ENCODE measurements around the gene MS4A7.
"Not testable (repeated sequence)": the region's sequence is repeated elsewhere in the genome, so short reads cannot be mapped to it uniquely, and the experiment has no call there.

The MS4A7 gene, protein sequence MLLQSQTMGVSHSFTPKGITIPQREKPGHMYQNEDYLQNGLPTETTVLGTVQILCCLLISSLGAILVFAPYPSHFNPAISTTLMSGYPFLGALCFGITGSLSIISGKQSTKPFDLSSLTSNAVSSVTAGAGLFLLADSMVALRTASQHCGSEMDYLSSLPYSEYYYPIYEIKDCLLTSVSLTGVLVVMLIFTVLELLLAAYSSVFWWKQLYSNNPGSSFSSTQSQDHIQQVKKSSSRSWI

GRCh38 chr11:60378354-60378753, at the start of gene MS4A7:
TSS of gene MS4A7 (plus strand) at chr11:60378532. CDS start at chr11:60383142, 4,610 bp downstream.
- DNase-seq (ENCODE audit: low read depth): no peak

GRCh38 chr11:60332846-60333245, 45.5 kb upstream of the MS4A7 start:
- no peak for DNase-seq (ENCODE audit: low read depth)

- peak; percentile 58 for DNase-seq (ENCODE audit: low read depth)
These were observed 44.2 kb upstream of the MS4A7 start for GRCh38 chr11:60334005-60334620.

DNA sequence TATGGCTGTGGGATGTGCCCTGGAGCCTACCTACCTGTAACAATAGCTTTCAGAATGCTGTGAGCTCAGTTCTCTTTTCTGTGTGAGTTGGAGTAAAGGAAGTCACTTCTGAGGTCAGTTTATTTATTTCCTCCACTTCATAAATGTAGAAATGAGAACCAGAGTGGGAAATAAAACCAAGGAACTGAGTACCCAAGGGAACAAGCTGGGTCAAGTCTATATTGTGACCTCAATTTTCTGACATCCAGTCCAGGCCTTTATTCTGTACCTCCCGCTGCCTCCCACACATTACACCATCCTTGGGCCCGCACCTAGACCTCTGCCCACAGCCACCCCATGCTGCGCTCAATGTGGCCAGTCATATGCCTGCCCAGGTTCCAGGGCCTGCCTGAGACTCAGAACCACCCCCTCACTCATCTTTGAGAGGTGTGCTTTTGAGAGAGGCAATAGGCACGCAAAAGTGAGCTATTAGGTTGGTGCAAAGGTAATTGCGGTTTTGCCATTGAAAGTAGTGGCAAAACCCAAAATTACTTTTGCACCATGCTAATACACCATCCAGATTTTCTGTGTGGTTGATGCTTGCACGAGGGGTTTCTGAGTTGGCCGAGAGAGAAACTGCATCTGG, 41.5 kb upstream of the MS4A7 start:
- no peak for DNase-seq (ENCODE audit: low read depth)

GRCh38 chr11:60338053-60338452, 40.3 kb upstream of the MS4A7 start:
- no peak for DNase-seq (ENCODE audit: low read depth)

DNA sequence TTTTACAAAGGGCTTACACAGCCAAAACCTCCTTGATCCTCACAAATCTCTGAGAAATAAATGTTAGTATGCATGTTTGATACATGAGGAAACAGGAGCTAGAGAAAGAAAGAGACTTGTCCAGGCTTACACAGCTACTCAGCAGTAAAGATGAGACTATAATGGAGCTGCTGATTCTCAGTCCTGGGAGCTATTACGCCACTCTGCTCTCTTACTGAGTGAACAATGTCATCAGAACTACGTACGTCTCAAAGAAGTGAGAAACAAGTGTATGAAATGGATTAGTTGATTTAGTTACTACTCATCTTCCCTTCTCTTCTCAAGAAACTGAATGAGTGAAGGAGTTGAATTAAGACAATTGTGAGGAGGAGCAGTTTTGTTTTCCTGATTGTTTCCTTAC, 39.0 kb upstream of the MS4A7 start:
- DNase-seq (ENCODE audit: low read depth): no peak

DNA sequence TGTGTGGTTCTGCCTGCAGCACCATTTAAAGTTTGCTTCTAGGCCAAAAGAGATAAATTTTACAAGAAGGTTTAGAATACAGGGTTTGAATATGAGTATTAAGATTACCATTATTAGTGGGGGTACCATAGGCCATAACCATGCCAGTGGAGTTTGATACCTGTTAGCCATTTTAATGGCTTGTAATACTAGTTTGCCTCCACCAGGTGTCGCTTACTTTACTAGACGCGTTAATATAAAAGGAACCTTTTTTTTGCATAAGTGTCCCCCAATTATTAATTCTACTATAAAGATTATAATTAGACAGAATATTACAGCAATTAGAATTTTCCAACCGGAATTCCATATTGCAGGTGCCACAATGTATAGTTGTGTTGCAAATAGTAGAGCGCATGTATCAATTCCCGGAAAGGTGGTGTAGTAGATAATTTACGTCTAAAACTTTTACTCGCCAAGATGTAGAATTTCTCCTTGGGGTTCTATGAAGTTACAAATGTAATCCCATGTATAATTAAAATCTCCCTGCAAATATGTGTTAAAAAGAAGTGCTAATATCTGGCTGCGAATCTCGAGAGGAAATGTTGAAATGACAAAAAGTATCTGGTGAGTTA, 35.1 kb upstream of the MS4A7 start:
- DNase-seq (ENCODE audit: low read depth): no peak

DNA sequence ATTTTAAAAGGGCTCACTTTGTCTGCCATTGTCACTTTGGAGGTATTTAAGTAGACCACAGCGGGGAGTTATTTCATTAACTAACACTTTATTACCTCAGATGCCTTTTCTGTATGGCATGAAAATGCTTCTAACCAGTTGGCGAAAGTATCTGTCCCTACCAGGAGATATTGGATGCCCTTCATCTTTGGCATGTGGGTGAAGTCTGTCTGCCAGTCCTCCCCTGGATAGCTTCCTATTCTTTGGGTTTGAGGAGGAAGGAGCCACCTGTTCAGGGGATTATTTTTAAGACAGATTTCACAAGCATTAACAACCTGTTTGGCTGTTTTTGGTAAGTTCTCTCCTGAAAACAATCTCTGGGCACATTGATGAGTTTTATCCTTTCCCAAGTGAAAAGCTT, 34.2 kb upstream of the MS4A7 start:
- DNase-seq (ENCODE audit: low read depth): no peak

GRCh38 chr11:60345489-60345888, 32.8 kb upstream of the MS4A7 start:
- DNase-seq (ENCODE audit: low read depth): peak; percentile 8

DNA sequence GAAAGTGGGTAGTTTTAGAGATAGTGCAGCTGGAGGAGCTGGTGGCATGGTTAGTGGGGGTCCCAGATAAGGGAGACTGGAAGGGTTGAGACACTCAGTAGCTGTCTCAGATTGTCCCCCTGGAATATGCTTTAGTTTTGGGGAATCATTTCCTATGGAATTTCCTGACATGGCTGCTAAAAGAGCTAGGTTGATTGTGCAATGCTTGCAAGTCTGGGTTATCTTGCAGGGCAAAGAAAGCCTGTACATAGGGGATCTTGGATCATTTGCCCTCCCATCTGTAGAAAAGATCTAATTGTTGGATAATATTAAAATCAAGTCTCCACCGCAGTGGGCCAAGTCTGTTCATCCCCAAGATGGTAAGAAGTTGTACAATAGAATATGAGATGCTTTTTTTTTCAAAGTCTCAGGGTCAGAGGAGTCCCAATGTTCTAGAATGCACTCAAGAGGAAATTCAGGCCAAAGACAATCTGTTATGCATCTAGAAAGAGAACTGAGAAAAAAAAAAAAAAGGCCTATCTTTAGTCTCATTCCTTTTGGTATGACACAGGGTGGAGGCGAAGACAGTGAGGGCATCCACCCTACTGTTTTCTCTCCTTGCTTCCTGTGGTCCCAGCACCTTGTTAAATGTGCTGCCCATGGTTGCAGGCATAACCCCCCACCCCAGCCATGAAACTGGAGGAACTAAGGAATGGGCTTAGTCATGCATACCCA, 31.1 kb upstream of the MS4A7 start:
- DNase-seq (ENCODE audit: low read depth): no peak

- DNase-seq (ENCODE audit: low read depth): no peak
These were observed 30.2 kb upstream of the MS4A7 start for GRCh38 chr11:60348116-60348515.

GRCh38 chr11:60349990-60350389, 28.3 kb upstream of the MS4A7 start:
- DNase-seq (ENCODE audit: low read depth): no peak

DNA sequence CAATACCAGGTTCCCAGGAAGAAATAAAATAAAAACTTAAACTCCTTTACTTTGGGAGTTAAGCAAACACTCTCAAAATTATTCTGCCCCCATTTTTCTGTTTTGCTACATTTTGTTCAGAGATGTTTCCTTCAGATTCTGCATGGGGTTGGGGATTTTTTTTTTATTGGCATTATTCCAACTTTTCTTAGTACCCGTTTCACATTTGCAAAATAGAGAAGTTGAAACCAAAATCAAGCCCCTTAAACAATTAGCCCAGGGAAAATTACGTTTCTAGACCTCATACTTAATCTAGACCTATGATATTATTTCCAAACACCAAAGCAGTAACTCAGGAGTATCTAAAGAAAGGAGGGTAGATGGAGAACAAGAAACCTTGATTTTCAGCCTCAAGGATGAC, 20.6 kb upstream of the MS4A7 start:
- no peak for DNase-seq (ENCODE audit: low read depth)

- no peak for DNase-seq (ENCODE audit: low read depth)
These were observed 17.7 kb upstream of the MS4A7 start for GRCh38 chr11:60360621-60361020.

GRCh38 chr11:60362241-60362640, 16.1 kb upstream of the MS4A7 start:
- no peak for DNase-seq (ENCODE audit: low read depth)

DNA sequence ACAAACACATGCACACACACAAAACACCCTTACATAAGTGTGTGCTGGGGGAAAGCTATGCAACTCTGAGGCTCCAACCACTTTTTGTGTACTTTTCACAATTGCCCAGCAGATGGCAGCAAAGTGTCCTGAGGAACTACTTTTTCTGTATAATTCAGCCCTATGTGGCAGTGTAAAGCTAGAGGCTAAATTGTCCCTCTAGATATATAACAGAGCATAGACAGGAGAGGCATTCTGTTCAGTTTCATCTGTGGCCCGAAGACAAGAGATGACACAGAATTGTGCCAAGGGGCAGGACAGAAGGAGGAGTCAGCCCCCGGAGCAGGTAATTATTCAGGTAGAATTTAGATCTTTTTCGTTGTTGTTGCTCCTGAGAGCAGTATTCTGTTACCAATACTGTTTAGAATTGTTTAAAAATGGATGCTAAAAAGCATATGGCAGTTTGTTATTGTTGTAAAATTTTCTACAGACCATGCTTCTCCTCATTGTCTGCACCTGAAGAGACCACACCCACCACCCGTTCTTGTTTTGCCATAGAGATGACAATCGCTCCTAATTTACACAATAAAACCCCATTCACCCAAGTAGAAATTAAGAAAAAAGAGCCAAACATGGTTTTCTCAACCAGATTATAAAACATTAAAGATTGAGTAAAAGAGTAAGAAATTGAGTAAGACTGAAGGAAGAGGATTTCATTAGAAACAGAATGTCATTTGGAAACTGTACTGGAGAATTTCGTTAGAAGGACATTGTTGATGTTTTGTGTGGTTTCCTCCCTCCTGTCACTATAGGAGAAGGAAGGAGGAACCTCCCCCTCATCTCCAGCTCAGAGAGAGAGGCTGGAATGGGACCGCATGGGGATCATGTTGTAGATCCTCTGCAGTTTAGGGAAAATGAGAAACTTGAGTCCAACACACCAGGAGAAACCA, 14.5 kb upstream of the MS4A7 start:
- DNase-seq (ENCODE audit: low read depth): peak; percentile 25

DNA sequence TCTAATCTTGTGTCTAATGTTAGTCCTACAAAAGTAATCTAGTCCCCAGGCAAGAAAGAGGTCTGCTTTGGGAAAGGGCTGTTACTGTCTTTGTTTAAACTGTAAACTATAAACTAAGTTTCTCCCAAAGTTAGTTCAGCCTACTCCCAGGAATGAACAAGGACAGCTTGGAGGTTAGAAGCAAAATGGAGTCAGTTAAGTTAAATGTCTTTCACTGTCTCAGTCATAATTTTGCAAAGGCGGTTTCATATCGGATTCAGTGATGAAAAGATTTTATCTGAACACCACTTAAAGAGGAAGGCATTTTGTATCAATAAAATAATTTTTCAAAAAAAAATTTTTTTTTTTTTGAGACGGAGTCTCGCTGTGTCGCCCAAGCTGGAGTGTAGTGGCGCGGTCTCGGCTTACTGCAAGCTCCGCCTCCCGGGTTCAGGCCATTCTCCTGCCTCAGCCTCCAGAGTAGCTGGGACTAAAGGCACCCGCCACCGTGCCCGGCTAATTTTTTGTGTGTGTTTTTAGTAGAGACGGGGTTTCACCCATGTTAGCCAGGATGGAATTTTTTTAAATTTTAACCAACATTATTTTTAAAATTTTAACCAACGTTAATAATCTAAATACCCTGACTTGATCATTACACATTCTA, 11.9 kb upstream of the MS4A7 start:
- not testable (repeated sequence) for DNase-seq (ENCODE audit: low read depth)

DNA sequence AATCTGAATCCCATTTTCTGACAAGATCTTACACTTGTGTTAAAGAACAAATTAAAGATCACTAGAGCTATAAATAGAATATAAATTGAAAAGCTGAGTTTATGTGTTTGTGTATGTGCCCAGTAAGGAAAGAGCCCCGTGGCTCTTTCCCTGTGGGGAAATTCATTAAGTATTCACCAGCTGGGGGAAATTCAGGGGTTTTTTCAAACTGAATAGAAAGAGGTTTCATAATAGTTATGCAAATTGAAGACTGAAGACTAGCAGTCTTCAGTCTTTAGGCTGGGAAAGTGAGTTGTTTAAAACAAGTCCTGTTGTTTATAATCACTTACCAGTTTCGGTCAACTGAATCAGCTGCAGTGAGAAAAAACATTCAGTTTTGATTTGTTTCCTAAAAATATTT, 11.3 kb upstream of the MS4A7 start:
- DNase-seq (ENCODE audit: low read depth): no peak

DNA sequence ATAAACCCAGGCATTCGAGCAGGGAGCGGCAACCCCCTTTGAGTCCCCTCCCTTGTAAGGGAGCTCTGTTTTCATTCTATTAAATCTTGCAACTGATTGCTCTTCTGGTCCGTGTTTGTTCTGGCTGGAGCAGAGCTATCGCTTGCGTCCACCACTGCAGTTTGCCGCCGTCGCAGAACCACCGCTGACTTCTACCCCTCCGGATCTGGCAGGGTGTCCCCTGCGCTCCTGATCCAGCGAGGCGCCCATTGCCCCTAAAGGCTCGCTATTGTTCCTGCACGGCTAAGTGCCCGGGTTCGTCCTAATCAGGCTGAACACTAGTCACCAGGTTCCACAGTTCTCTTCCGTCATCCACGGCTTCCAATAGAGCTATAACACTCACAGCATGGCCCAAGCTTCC, 10.4 kb upstream of the MS4A7 start:
- no peak for DNase-seq (ENCODE audit: low read depth)

- DNase-seq (ENCODE audit: low read depth): no peak
These were observed 8.0 kb upstream of the MS4A7 start for GRCh38 chr11:60370252-60370810.
